Right lobe of liver (tissue), 4 donors: ENCODE measurements around the gene PPFIBP1.

Experiments used
- POLR2A ChIP-seq: fragments of 450-650 bp; IDR thresholded peaks from one replicate; pipeline ENCODE4 v1.6.1; 2017; ENCODE audit warnings: antibody characterized with exemption, mild to moderate bottlenecking
- TF ChIP-seq, protein P1 (sequence below), 4 donors: fragments of 200-600 bp in 3 of 4; fragments of 450-650 bp in 1 of 4; IDR thresholded peaks; one replicate each; pipeline versions ENCODE4 v1.5.1 to v1.8.0; 2016 to 2022; ENCODE audit warnings: antibody characterized with exemption in 4 of 4, mild to moderate bottlenecking in 2 of 4
- donor health status: DM: no; HTN: no; CAD: no.
- donor health status: DM: no; HTN: no; CAD: no.
- donor health status: DM: no; HTN: yes; CAD: no.

DNA sequence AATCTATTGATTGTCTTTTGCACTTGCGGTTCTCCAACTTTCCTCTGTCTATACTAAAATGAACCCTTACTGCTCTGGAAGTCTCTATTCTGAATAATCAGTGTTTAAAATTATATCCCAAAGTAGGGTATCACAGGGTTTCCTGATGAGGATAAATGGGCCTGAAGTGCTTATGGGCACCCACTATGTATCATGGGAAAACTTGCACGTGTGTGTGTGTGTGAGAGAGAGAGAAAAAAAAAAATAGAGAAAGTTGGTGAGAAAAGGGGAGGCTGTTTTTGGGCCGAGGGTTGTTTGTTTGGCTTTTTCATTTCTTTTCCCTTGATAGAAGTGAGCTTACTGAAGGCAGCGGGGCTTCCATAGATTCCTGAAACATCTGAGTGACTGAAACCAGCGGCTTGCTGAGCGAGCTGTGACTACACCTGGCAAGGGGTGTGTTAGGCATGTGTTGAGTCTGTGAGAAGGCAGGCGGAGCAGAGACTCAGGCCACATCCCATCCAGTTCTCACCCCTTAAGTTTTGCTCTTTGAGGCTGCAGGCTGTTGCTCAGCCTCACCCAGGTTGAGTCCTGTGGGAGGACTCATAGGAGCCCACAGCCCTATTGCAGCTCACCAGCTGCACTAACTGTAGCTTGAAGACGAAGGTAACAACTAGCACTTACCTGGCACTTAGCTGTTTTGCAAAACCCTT lies 17.2 kb downstream of the PPFIBP1 start:
- TF ChIP-seq, protein P1, sequence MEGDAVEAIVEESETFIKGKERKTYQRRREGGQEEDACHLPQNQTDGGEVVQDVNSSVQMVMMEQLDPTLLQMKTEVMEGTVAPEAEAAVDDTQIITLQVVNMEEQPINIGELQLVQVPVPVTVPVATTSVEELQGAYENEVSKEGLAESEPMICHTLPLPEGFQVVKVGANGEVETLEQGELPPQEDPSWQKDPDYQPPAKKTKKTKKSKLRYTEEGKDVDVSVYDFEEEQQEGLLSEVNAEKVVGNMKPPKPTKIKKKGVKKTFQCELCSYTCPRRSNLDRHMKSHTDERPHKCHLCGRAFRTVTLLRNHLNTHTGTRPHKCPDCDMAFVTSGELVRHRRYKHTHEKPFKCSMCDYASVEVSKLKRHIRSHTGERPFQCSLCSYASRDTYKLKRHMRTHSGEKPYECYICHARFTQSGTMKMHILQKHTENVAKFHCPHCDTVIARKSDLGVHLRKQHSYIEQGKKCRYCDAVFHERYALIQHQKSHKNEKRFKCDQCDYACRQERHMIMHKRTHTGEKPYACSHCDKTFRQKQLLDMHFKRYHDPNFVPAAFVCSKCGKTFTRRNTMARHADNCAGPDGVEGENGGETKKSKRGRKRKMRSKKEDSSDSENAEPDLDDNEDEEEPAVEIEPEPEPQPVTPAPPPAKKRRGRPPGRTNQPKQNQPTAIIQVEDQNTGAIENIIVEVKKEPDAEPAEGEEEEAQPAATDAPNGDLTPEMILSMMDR (IDR thresholded peaks at IDR 0.05) = no peak
- no peak for TF ChIP-seq POLR2A
